SU-DHL-6 (cell line): ENCODE data around the gene SETD2.
A peak's percentile ranks its signal among the peaks of the same experiment; 100 is the strongest.

Experiments used
- H2AFZ ChIP-seq: fragments of 200-600 bp; sonication (generic); 2 replicates; pipeline ENCODE4 v1.6.1; 2014; ENCODE audit warnings: low read depth, mild to moderate bottlenecking, moderate library complexity, mixed read lengths, antibody characterized with exemption, low read length; ENCODE audit not compliant: severe bottlenecking
- H3F3A ChIP-seq: fragments of 200-600 bp; shearing (Covaris generic); 2 replicates; pipeline ENCODE4 v1.6.0; 2016; ENCODE audit warnings: antibody characterized with exemption, mild to moderate bottlenecking; ENCODE audit not compliant: insufficient read depth
- H3K27ac ChIP-seq: fragments of 200-600 bp; sonication (generic); 2 replicates; pipeline ENCODE4 v1.5.1; 2016; ENCODE audit warnings: low read depth, mild to moderate bottlenecking, low read length, moderate library complexity, mixed read lengths
- H3K27me3 ChIP-seq: fragments of 200-600 bp; sonication (generic), shearing (Covaris generic); 2 replicates; pipeline ENCODE4 v1.6.0; 2014; ENCODE audit warnings: mild to moderate bottlenecking, low read length
- H3K36me3 ChIP-seq: fragments of 200-600 bp; sonication (generic); 2 replicates; pipeline ENCODE4 v1.6.1; 2014; ENCODE audit warnings: mild to moderate bottlenecking, low read length, mixed read lengths
- H3K4me2 ChIP-seq: fragments of 300-600, 200-600 bp; shearing (Covaris generic), sonication (generic); 2 replicates; pipeline ENCODE4 v1.6.0; 2014; ENCODE audit warnings: low read length, low read depth, mild to moderate bottlenecking; ENCODE audit not compliant: poor library complexity, severe bottlenecking
- H3K4me3 ChIP-seq: fragments of 200-600 bp; sonication (generic); 2 replicates; pipeline ENCODE4 v1.5.1; 2014; ENCODE audit warnings: antibody characterized with exemption, low read length, mild to moderate bottlenecking, mixed read lengths; ENCODE audit not compliant: insufficient read depth, poor library complexity, severe bottlenecking
- H3K79me2 ChIP-seq: fragments of 200-600 bp; sonication (generic); 2 replicates; pipeline ENCODE4 v1.6.1; 2014; ENCODE audit warnings: mild to moderate bottlenecking, low read length, moderate library complexity; ENCODE audit not compliant: insufficient read depth
- H3K9ac ChIP-seq: fragments of 200-600 bp; sonication (generic); 2 replicates; pipeline ENCODE4 v1.7.0; 2014; ENCODE audit warnings: mild to moderate bottlenecking, low read length
- H3K9me2 ChIP-seq: fragments of 200-600 bp; sonication (generic); replicated peaks from 2 replicates; pipeline ENCODE4 v1.6.1; 2014; ENCODE audit warnings: low read length; ENCODE audit not compliant: insufficient read depth
- H3K9me3 ChIP-seq: fragments of 200-600 bp; sonication (generic); 2 replicates; pipeline ENCODE4 v1.6.1; 2014; ENCODE audit warnings: low read length, mixed read lengths; ENCODE audit not compliant: insufficient read depth
- H4K20me1 ChIP-seq: fragments of 200-600 bp; sonication (generic); 2 replicates; pipeline ENCODE4 v1.6.1; 2014; ENCODE audit warnings: low read depth, mild to moderate bottlenecking, antibody characterized with exemption, low read length, moderate library complexity, mixed read lengths
- CTCF ChIP-seq: fragments of 200-600 bp; sonication (generic); IDR thresholded peaks from one replicate; pipeline ENCODE4 v1.5.1; 2017; ENCODE audit warnings: antibody characterized with exemption, mild to moderate bottlenecking, low read length, moderate library complexity; ENCODE audit not compliant: insufficient read depth, poor library complexity, severe bottlenecking
- EZH2phosphoT487 ChIP-seq: fragments of 200-600 bp; sonication (generic), shearing (Covaris generic); conservative IDR thresholded peaks from 2 replicates; pipeline ENCODE4 v1.6.1; 2018; ENCODE audit warnings: mild to moderate bottlenecking, antibody characterized with exemption, low read length, moderate library complexity, mixed read lengths

SETD2 gene

DNA sequence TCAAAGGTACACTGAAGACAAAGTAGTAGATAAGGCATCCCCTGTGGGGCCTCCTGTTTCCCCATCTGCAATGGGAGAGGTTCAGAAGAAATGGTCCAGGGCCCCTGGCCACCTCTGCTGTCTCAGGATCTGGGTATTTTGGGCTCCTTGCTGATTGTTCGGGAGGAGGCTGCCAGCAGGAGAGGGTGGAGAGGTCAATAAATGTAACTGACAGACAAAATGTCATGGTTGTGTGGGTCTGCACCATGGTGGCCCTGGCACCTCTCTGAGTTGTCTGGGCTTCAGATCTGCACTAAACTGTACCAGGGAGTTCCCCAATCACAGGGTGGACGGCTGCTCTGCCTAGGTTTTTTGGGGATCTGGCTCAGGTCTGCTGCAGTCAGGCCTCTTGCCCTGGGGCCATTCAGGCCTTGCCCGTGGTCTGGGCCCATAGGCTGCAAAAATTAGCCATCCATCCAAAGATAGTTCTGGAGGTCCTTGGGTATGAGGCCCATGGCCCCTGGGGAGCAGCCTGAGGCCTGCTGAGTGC lies 177.1 kb downstream of the SETD2 start:
- Histone ChIP-seq H3K9ac (0 out of 2 replicates have a peak overlapping the region, but pooled peaks have one; percentile 11), H3F3A (no peaks in the 10 kb centered on the region), H3K36me3 (no peaks in the 10 kb centered on the region), H3K9me3 (no peaks in the 10 kb centered on the region), H3K27me3 (no peaks in the 10 kb centered on the region), H3K4me2 (peak overlapping the region; percentile 35), H2AFZ (no peak overlapping the region), H3K4me3 (no peak overlapping the region), H4K20me1 (no peaks in the 10 kb centered on the region), H3K27ac (peak overlapping the region; percentile 63), H3K79me2 (0 out of 2 replicates have a peak, but pooled peaks cover 6% of the 10 kb centered on the region), H3K9me2 (no peaks in the 10 kb centered on the region)
- no peak for TF ChIP-seq CTCF
- TF ChIP-seq EZH2phosphoT487 = no peak

GRCh38 chr3:46986055-46986730 lies 177.7 kb downstream of the SETD2 start:
- no peak for TF ChIP-seq CTCF
- no peaks in the 10 kb centered on the region for H3K9me2 ChIP-seq
- no peaks in the 10 kb centered on the region for H3K9me3 ChIP-seq
- no peak overlapping the region for H2AFZ ChIP-seq
- peak overlapping the region; percentile 14; the same call in 1 of the 2 replicates for H3K27ac ChIP-seq
- H3K79me2 ChIP-seq = 0 out of 2 replicates have a peak, but pooled peaks cover 6% of the 10 kb centered on the region
- H3F3A ChIP-seq = no peaks in the 10 kb centered on the region
- no peaks in the 10 kb centered on the region for H3K36me3 ChIP-seq
- no peaks in the 10 kb centered on the region for H4K20me1 ChIP-seq
- no peaks in the 10 kb centered on the region for H3K27me3 ChIP-seq
- no peak overlapping the region; the same call in 1 of the 2 replicates for H3K9ac ChIP-seq
- H3K4me3 ChIP-seq = no peak overlapping the region
- no peak overlapping the region for H3K4me2 ChIP-seq

GRCh38 chr3:46985588-46985987 lies 178.3 kb downstream of the SETD2 start:
- no peak overlapping the region for H3K4me2 ChIP-seq
- H3K9ac ChIP-seq = no peak overlapping the region
- 0 out of 2 replicates have a peak, but pooled peaks cover 6% of the 10 kb centered on the region for H3K79me2 ChIP-seq
- no peaks in the 10 kb centered on the region for H3K27me3 ChIP-seq
- no peaks in the 10 kb centered on the region for H3F3A ChIP-seq
- no peak for TF ChIP-seq EZH2phosphoT487
- TF ChIP-seq CTCF = no peak
- no peaks in the 10 kb centered on the region for H3K9me2 ChIP-seq
- no peak overlapping the region for H3K27ac ChIP-seq
- H2AFZ ChIP-seq = no peak overlapping the region
- no peaks in the 10 kb centered on the region for H4K20me1 ChIP-seq
- H3K4me3 ChIP-seq = no peak overlapping the region
- no peaks in the 10 kb centered on the region for H3K36me3 ChIP-seq
- no peaks in the 10 kb centered on the region for H3K9me3 ChIP-seq
